GM18499 (cell line): Measurements from ENCODE around the gene UFM1.
"Not testable (repeated sequence)": the region's sequence is repeated elsewhere in the genome, so short reads cannot be mapped to it uniquely, and the experiment has no call there.

Source experiments
- ATAC-seq: cut with Tn5 transposase; IDR thresholded peaks from one replicate; pipeline ENCODE4 v1.9.1; 2021; ENCODE audit warnings: moderate number of reproducible peaks; ENCODE audit not compliant: insufficient read depth, unreplicated experiment

UFM1 gene

GRCh38 chr13:38363746-38364145 lies 14.1 kb downstream of the UFM1 start:
- not testable (repeated sequence) for ATAC-seq

DNA sequence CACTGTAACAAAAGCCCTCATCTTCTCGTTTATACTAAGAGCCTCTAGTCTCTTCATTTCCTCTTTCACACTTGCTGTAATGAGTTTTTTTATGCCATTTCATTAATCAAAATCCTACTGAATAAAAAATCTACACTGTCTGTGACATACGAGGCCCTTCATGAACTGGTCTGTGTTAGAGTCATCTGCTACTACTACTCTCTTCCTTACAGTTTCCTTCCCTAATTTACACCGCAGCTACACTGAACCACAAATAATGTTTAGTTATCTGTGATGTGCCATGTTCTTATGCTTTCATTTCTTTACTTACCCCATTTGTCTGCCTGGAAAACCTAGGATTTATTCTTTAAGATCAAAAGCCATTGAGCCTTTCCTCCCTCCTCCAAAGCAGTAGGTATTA lies 16.0 kb downstream of the UFM1 start:
- no peak for ATAC-seq

GRCh38 chr13:38366954-38367645 lies 17.4 kb downstream of the UFM1 start:
- no peak for ATAC-seq

GRCh38 chr13:38369058-38369457 lies 19.4 kb downstream of the UFM1 start:
- ATAC-seq, result no peak

DNA sequence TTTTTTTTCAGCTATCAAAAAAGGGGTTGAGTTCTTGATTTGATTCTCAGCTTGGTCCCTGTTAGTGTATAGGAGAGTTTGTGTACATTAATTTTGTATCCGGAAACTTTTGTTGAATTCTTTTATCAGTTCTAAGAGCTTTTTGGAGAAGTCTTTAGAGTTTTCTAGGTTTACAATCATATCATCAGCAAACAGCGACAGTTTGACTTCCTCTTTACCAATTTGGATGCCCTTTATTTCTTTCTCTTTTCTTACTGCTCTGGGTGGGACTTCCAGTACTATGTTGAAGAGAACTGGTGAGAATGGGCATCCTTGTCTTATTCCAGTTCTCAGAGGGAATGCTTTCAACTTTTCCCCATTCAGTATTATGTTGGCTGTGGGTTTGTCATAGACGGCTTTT lies 20.4 kb downstream of the UFM1 start:
- not testable (repeated sequence) for ATAC-seq

DNA sequence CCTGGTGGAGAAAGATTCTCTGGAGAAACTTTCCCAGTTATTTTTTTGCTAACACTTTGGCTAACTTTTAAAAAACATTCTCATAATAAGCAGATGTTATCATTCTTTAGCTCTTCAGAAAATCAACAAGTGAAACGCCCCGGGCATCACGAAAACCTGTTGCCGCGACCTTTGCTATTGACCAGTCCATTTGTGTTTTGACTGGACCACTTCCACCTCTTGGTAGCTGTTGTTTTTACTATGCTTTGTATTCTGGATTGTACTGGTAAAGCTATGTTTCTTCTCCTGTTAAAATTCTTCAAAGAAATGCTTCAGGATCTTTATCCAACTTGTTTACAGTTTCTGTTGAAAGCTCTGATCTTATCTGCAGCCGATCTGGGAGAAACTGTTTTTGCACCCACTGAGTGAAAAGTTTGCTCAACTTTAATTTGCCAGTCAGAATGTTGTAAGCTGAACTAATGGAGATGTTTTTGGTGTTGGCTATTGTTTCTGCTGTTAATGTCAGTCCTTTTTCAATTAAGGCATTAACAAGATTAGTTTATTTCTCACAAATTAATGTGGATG lies 23.3 kb downstream of the UFM1 start:
- no peak for ATAC-seq

DNA sequence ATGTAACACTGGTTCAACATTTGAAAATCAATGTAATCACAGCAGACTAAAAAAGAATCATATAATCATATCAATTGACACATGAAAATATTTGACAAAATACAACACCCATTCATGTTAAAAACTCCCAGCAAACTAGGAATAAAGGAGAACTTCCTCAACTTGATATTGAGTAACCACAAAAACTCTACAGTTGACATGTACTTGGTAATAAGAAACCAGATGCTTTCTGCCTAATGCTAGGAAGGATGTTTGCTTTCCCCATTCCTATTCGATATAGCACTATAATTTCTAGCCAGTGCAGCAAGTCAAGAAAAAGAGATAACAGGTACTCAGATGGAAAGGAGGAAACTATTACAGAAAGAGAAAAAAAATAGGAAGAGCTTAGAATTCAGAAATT lies 26.9 kb downstream of the UFM1 start:
- ATAC-seq, result no peak

GRCh38 chr13:38381890-38382289 lies 32.2 kb downstream of the UFM1 start:
- ATAC-seq, result no peak

GRCh38 chr13:38382946-38383345 lies 33.3 kb downstream of the UFM1 start:
- no peak for ATAC-seq

DNA sequence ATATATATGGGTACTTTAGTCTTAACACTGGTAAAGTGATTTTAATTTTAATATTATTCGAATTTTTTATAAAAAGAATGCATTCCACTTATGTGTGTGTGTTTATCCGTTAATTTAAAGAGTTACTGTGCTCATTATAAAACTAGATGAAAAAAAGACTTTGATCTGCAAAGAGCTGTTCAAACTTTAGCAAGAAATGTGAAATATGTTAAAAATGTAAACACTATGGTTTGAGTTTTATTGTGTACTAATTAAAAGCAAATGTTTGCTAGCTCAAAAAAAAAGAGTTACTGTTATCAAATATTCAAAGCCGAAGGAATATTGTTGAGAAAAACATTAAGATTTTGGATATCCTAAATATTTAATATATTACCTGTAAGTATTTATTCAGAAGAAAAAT lies 34.5 kb downstream of the UFM1 start:
- ATAC-seq, result no peak

DNA sequence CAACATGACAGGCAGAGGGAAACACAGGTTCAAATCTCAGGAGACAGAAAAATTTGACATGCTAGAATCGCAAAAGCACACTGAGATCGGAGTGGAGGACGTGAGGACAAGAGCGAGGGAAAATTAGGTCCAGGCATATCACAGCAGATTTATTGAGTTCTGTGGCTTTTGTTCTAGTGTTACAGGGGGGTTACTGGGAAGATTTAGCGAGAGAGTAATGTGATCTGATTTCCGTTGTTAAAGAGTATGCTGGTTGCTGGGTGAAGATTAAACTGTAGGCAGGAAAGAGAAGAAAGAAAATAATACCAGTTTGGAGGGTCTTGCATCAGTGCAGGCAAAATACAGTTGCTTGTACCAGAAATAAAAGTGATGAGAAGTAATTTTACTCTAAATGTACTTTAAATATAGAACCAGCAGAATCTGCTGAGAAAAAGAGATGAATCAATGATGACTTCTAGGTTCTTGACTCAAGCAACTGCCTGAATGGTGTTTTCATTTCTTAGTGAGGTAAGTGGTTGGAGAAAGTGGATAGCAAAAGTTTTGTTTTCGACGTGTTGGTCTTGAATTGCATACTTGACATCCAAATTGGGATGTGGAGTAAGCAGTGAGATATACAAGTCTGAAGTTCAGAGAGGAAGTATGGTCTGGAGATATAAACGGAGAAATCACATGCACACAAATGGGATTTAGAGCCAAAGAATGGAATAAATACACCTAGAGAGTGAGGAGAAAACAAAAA lies 35.7 kb downstream of the UFM1 start:
- ATAC-seq, result no peak

DNA sequence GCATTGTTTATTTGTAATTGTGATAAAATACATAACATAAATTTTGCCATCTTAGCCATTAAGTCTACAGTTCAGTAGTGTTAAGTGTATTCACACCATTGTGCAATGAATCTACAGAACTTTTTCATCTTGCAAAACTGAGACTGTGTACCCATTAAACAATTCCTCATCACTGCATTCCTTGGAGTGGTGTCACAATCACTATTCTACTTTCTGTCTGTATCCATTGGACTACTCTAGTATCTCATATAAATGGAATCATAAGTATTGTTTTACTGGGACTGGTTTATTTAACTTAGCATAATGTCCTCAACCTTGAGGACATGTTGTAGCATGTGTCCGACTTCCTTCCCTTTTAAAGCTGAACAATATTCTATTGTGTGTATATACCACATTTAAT lies 36.8 kb downstream of the UFM1 start:
- no peak for ATAC-seq

- no peak for ATAC-seq
These were observed 41.7 kb downstream of the UFM1 start for GRCh38 chr13:38391341-38391740.

- ATAC-seq, result no peak
These were observed 45.3 kb downstream of the UFM1 start for GRCh38 chr13:38394777-38395496.

- no peak for ATAC-seq
These were observed 45.8 kb downstream of the UFM1 start for GRCh38 chr13:38395497-38395788.

DNA sequence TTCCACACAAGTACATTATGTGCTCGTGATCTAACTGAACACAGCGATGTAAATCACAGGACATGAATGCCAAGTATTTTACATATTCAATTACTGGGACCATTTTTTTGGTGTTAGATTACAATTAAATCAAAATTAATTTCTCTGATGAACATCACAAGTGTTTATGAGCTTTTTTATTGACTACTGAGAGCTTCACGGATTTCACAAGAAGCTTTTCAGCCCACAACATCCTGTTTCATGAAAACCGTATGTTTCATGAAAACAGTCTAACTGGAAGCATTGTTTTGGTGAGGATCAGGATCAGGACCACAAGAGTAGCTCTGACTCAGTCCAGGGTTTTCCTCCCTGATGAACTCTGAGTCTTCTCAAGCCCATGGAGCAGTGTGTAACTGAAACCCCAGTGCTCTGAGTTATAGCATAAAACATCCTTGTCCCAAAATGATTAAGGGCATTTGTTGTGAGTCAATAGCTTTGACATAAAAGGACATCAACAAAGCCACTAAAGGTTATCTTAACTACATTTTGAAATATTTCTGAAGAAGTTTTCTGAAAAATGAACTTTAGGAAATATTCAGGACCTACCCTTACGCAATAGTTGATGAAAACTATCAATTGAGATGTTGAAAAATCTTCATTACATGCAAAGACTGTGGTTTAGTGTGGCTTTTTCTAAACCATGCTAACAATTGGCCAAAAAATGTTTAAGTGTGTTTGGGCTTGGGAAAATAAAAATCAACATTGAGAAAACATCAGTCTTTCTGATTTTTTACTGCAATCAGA lies 49.3 kb downstream of the UFM1 start:
- no peak for ATAC-seq

DNA sequence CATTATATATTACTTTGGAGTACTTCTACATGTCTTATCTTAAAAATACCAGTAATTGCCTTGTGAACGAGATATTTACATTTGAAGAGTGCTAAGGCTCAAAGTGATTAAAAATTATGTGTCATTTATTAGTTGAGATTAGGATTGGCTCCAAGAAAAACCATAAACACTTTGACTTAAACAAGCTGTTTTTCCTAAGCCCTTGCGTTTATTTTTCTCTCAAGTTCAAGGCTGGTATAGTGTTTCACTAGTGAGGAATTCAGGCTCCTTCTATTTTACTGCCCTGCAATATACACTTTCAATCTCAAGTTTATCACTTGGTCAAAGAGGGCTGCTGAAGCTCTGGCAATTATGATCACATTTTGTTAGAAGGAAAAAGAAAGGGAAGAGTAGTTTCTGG lies 49.9 kb downstream of the UFM1 start:
- no peak for ATAC-seq

- no peak for ATAC-seq
These were observed 51.6 kb downstream of the UFM1 start for GRCh38 chr13:38401276-38401675.

- ATAC-seq, result no peak
These were observed 55.6 kb downstream of the UFM1 start for GRCh38 chr13:38405216-38405615.

DNA sequence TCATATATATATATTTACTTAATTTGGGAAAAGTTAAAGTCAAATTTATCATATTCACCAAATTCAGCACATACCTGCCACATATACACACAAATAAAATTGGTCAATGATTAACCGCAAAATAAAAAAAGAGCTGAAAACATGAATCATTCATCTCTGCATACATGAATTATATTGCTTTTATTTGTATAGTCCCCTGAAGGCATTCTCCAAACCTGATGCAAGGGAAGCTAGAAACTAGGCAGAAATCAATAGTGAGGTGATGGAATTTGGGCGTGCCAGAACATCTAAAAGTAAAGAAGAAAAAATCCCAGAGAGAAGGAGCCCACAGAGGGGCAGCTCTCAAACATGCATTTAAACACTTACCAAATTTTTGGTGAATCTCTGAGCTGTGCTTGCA lies 60.1 kb downstream of the UFM1 start:
- no peak for ATAC-seq

GRCh38 chr13:38412266-38412665 lies 62.6 kb downstream of the UFM1 start:
- no peak for ATAC-seq
